GM12891 (cell line): ENCODE data around the gene PAFAH1B2.

ENCODE experiments used
- DNase-seq: peaks from one replicate; pipeline ENCODE4 v3.0.0; 2011; ENCODE audit warnings: low spot score; ENCODE audit not compliant: insufficient read length
- FAIRE-seq: peaks from 2 replicates; lab custom pipeline; 2011; peaks lifted over from hg19 to GRCh38; lab: Jason Lieb, UNC
- PAX5 ChIP-seq: IDR thresholded peaks from 2 replicates; pipeline ENCODE4 v1.6.1; 2011; ENCODE audit warnings: low read length, moderate library complexity, mild to moderate bottlenecking; ENCODE audit not compliant: insufficient read depth, severe bottlenecking
- POLR2A ChIP-seq: IDR thresholded peaks from 2 replicates; pipeline ENCODE4 v1.6.1; 2011; ENCODE audit warnings: low read depth, low read length, control low read depth
- POLR2AphosphoS5 ChIP-seq: IDR thresholded peaks from 2 replicates; pipeline ENCODE4 v1.6.1; 2011; ENCODE audit warnings: low read depth, low read length, control low read depth
- POU2F2 ChIP-seq: IDR thresholded peaks from 2 replicates; pipeline ENCODE4 v1.6.1; 2011; ENCODE audit warnings: low read depth, mild to moderate bottlenecking, control low read depth, low read length, moderate library complexity
- SPI1 ChIP-seq: IDR thresholded peaks from 2 replicates; pipeline ENCODE4 v1.6.1; 2011; ENCODE audit warnings: low read depth, low read length, control low read depth
- TAF1 ChIP-seq: IDR thresholded peaks from 2 replicates; pipeline ENCODE4 v1.6.1; 2011; ENCODE audit warnings: low read depth, low read length, control low read depth

PAFAH1B2 gene

GRCh38 chr11:117220999-117221774 lies 77.1 kb downstream of the PAFAH1B2 start:
- DNase-seq (no peak), FAIRE-seq (no peak)
- no peak for TF ChIP-seq PAX5
- TF ChIP-seq SPI1, result no peak
- no peak for TF ChIP-seq TAF1
- no peak for TF ChIP-seq POU2F2
- no peak for TF ChIP-seq POLR2AphosphoS5

- FAIRE-seq, result no peak
- no peak for DNase-seq
- TF ChIP-seq TAF1, result no peak
- no peak for TF ChIP-seq POU2F2
- TF ChIP-seq PAX5, result no peak
- TF ChIP-seq POLR2A, result no peak
- TF ChIP-seq SPI1, result no peak
- no peak for TF ChIP-seq POLR2AphosphoS5
Measured at GRCh38 chr11:117221775-117222517, 77.9 kb downstream of the PAFAH1B2 start.

- DNase-seq, result no peak
- FAIRE-seq, result no peak
Measured at GRCh38 chr11:117222991-117223740, 79.1 kb downstream of the PAFAH1B2 start.

GRCh38 chr11:117223741-117224689 lies 79.9 kb downstream of the PAFAH1B2 start:
- FAIRE-seq (no peak), DNase-seq (no peak)
- TF ChIP-seq POLR2AphosphoS5 (no peak), POU2F2 (no peak), SPI1 (no peak), POLR2A (no peak), PAX5 (no peak)

More at GRCh38 chr11:117222991-117223740, 79.1 kb downstream of the PAFAH1B2 start:
- TF ChIP-seq POU2F2, result no peak
- no peak for TF ChIP-seq PAX5
- TF ChIP-seq POLR2A, result no peak
- no peak for TF ChIP-seq SPI1
- TF ChIP-seq POLR2AphosphoS5, result no peak
- TF ChIP-seq TAF1, result no peak

- TF ChIP-seq PAX5 (no peak), POLR2AphosphoS5 (0 out of 2 replicates have a peak, but pooled peaks have one; percentile 15), SPI1 (no peak), POLR2A (no peak), TAF1 (no peak), POU2F2 (no peak)
- DNase-seq (no peak), FAIRE-seq (no peak)
Measured at GRCh38 chr11:117225553-117226170, 81.6 kb downstream of the PAFAH1B2 start.
